Activated gamma-delta T cell (primary cell): Measurements from ENCODE around the gene DTL.

Source experiments
- DNase-seq: peaks from one replicate; lab custom pipeline; 2025; lab: John Stamatoyannopoulos, UW

The DTL gene

DNA sequence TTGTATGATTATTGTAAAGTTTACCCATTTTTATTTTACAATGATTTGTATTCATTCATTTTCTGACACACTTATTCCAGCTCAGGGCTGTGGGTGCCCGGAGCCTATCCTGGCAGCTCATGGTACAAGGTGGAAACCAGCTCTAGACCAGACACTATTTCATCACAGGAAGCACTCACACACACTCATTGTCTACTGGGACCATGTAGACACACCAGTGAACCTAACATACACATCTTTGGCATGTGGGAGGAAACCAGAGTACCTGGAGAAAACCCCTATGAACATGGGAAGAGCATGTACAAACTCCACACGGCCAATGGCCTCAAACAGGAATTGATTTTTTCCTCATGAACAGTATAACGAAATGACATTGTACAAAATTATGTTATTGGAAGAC, 2.4 kb downstream of the DTL start:
- DNase-seq = no peak

DNA sequence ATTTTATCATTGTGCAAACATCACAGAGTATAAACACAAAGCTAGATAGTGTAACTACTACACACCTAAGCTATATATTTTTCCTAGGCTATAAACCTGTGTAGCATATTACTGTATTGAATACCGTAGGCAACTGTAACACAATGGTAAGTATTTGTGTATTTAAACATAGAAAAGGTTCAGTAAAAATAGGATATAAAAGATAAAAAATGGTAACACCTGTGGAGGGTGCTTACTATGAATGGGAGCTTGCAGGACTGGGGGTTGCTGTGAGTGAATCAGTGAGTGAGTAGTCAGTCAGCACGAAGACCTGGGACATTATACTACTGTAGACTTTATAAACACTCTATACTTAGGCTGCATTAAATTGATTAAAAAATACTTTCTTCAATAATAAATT, 4.1 kb downstream of the DTL start:
- DNase-seq = no peak

DNA sequence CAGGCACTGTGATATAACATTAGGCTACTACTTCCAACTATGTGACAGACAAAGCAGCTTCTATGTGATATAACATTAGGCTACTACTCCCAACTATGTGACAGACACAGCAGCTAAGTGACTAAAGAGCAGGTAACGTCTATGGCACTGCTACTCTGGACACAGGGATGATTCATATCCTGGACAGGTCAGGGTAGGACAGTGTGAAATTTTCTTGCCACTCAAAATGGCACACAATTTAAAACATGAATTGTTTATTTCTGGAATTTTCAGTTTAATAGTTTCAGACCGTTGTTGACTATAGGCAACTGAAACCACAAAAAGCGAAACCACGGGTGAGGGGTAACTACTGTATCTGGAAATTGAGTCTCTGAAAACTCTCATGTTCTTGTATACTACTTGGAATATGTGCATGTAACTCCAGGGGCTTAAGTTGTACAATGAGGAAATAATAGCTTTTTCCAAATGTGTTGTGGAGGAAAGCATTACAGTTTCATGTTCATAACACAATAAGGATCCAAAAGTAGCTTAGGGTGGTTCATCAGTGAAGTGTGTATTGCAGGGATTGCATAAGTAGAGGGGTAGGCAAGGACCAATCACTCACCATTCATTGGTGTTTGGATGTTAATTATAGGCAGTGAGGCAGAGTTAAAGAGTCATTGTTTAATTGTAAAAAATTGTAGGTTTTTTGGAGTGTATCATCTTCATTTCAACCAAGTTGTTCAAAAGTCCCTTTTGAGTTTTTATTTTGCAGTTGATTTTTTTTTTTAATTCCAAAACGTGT, 5.3 kb downstream of the DTL start:
- no peak for DNase-seq

DNA sequence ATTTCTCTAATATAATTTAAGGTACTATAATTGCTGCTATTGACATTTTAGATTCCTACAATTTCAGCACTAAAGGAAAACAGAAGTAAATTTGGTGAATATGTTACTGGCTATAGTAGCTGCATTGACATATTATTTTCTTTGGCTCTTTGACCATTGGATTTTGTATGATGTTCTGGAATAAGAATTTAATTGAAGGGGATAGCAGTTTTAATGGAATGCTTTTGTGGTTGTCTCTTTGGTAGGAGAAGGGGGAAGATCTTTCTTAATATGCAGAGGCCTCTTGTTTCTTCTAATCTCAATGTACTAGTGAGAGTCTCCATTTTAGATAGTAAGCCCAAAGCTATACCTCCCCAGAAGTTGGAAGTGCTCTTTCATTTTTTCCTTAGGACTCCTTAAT, 6.9 kb downstream of the DTL start:
- DNase-seq = no peak

- no peak for DNase-seq
Observed at GRCh38 chr1:212044851-212045250, 9.3 kb downstream of the DTL start.

- no peak for DNase-seq
Observed at GRCh38 chr1:212045981-212046380, 10.4 kb downstream of the DTL start.

DNA sequence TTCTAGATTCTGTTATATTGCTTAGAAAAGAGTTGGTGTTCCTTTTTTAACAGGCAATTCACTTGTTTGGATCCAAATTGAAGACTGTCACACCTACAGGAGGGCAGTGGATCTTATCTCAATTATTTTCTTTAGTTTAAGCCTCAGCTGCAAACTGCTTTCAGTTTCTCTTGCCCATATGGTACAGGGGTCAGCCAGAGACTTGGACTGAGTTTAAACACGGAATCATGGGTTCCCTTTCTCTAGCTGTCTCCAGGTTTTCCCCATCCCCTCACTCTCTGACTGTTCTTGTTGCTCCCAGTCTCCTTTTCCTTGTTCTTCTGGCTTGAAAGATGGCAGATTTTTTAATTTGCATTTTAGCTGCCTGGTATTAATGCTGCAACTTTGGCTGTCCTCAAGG, 18.4 kb downstream of the DTL start:
- DNase-seq = no peak

- DNase-seq = no peak
Observed at GRCh38 chr1:212055333-212055732, 19.8 kb downstream of the DTL start.

DNA sequence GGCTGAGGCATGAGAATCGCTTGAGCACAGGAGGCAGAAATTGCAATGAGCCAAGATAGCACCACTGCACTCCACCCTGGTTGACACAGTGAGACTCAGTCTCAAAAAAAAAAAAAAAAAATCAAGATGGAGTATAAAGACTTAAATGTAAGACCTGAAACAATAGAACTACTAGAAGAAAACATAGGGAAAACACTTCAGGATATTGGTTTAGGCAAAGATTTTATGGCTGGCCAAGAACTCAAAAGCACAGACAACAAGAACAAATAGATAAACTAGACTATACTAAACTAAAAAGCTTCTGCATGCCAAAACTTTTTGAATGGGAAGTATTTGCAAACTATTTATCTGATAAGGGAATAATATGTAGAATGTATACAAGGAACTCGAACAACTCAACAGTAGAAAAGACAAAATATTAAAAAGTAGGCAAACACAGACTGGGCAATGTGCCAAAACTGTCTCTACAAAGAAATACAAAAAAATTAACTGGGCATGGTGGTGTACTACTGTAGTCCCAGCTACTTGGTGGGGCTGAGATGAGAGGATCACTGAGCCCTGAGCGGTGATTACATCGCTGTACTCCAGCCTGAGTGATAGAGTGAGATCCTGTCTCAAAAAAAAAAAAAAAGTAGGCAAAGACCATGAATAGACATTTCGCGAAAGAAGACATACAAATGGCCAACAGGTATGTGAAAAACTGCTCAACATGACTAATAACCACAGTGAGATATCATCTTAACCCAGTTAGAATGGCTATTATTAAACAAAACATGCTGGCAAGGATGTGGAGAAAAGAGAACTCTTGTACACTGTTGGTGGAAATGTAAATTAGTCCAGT, 25.3 kb downstream of the DTL start:
- no peak for DNase-seq

DNA sequence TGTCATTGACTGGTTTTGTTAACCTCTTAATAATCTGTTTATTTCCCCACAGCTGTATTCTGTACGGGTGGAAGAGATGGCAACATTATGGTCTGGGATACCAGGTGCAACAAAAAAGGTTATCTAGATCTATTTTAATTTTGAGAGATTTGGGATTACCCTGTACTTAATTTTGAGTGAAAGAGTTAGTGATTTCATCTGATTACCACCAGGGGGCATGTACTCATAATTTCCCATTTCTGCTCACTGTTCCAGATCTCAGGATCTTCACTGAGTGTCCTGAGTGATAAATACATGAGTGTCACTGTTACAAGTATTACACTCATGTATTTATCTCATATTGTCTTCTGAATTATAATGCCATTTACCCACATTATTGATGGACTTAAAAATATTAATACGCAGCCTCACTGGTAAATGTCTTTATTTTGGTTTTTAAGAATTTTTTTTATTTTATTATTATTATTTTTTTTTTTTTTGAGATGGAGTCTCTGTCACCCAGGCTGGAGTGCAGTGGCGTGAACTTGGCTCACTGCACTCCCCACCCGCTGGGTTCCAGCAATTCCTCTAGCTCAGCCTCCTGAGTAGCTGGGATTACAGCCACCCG, 27.4 kb downstream of the DTL start:
- DNase-seq = no peak

DNA sequence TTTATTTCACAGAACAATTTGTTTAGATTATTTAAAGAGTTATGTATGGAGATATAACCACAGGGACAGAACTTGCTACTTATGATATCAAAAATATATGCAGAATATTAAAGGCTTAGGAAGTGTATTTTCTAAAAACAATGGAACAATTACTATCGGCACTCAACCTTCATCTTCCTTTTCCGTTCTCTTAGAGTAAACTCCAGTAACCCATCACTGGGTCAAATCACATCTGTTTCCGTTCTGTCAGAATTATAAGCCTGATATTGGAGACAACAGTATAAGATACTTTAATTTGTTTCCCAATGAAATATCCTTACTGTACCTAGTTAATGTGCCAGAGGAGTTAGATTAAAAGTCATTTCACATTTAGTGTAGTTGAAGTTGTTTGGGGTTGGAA, 32.2 kb downstream of the DTL start:
- DNase-seq = no peak

- no peak for DNase-seq
Observed at GRCh38 chr1:212070720-212071302, 35.3 kb downstream of the DTL start.

- DNase-seq = no peak
Observed at GRCh38 chr1:212072047-212072446, 36.5 kb downstream of the DTL start.

GRCh38 chr1:212073490-212073889, 37.9 kb downstream of the DTL start:
- no peak for DNase-seq

- no peak for DNase-seq
Observed at GRCh38 chr1:212074313-212074712, 38.8 kb downstream of the DTL start.

DNA sequence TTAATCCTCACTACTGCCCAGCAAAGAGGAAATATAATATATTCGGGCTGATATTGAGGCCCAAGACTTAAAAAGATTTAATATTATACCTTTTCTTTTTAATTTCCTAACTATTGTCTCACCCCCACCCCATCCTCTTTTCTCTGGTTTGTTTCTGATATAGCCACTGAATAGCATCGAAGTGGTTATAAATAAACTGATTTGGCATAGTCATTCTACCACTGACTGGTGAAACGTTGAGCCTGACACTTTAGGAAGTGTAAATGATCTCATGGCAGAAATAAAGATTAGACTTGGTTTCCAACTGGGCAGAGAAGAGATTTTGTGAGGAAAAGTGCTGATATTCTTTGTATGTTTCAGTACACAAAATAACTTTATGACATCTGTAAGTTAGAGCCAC, 39.3 kb downstream of the DTL start:
- DNase-seq = no peak

GRCh38 chr1:212077028-212077427, 41.5 kb downstream of the DTL start:
- no peak for DNase-seq

DNA sequence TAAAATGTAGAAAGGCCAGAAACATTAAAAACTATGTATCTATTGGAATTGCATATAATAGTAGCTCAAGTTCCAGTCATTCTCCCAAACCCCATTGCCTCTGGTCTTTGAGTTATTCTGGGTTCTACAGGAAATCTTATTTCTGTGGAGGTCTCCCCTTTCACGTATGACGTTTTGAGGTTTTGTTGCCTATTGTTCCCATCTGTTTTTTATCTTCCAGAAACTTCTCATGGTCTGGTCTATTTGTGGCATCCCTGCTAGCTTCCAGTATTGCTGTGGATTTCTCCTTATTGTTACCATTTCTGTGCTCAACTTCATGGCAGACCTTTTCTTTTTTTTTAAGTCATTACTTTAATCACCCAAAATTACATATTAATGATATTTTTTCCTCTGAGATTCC, 43.3 kb downstream of the DTL start:
- no peak for DNase-seq

- DNase-seq = no peak
Observed at GRCh38 chr1:212082765-212083406, 47.3 kb downstream of the DTL start.

DNA sequence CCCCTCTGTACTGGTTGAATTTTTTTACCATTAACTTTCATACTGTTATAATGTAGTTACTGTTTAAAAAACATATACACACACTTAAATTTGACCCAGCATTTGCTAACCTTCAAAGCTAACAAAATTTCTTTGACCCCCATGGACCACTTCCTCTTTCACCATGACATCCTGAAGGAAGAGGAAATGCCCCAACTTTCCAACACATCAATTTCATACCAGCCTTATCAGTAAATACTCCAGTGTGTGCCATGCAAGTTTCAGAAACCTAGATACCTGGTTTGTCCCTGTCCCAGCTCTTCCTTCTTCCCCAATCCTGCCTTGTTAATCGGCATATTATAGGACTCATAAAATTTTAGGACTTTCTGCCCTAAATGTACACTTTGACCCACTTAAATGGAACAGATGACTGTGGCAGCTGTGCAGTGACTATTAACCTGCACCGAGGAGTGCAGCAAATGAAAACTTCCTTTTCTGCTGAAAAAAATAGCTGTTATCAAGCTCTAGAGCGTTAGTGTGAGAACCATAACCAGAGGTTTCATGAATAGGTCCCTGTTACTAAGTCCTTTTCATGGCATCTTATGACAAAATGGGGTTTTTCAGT, 54.1 kb downstream of the DTL start:
- no peak for DNase-seq

DNA sequence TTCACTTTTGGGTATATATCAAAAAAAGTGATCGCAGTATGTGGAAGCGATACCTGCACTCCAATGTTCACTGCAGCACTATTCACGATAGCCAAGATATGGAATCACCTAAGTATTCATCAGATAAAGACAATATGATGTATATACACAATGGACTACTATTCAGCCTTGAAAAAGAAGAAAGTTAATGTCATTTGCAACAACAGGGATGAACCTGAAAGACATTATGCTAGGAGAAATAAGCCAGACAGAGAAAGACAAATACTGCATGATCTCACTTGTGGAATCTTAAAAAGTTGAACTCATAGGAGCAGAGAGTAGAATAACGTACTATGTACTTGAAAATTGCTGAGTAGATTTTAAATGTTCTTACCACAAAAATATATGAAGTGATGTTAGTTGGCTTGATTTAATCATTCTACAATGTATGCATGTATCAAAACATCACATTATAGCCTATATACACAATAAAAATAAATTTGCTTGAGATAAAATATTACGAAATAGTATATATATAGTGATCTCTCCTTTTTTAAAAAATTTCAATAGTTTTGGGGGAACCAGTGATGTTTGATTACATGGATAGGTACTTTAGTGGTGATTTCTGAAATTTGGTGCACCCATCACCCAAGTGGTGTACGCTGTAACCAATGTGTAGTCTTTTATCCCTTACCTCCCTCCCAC, 56.0 kb downstream of the DTL start:
- DNase-seq = no peak
